Activated gamma-delta T cell (primary cell): ENCODE data around the gene CD96.
"Not testable (repeated sequence)": the region's sequence is repeated elsewhere in the genome, so short reads cannot be mapped to it uniquely, and the experiment has no call there.

Source experiments
- DNase-seq: peaks from one replicate; lab custom pipeline; 2025; lab: John Stamatoyannopoulos, UW
- total RNA-seq, 2 donors: gene quantifications; one replicate each; lab custom pipeline; 2026; lab: John Stamatoyannopoulos, UW

The CD96 gene
- total RNA-seq: 507 to 637 reads per million in 2 donors

DNA sequence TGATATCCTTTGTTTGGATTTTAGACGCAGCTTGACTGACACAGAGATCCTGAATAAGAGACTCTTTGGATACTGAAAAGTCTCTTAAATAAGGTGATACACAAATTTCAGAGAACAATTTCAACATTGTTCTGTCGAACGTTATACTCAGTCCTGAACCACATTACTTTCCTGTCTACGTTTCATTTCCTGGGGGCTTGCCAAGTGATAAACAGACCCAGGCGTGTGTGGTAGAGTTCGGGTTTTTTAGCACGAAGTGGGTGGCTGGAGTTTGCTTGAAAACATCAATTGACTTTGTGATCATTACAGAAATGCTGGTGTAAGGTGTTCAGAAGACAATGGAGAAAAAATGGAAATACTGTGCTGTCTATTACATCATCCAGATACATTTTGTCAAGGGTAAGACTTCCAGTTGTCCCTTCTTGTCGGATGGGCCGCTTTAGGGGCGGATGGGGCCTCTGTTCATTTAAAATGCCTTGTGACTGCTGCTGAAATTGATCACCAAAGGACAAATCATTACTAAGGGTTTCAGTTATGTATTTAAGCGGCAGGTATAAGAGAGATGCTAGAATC is at the start of gene CD96:
Gene CD96, plus strand, starts transcription at position 287 of the 573 bp plus-strand sequence. Its CDS starts 52 bp downstream, at position 339.
- DNase-seq: no peak

- no peak for DNase-seq
These were observed 48.7 kb upstream of the CD96 start for GRCh38 chr3:111493276-111493675.

DNA sequence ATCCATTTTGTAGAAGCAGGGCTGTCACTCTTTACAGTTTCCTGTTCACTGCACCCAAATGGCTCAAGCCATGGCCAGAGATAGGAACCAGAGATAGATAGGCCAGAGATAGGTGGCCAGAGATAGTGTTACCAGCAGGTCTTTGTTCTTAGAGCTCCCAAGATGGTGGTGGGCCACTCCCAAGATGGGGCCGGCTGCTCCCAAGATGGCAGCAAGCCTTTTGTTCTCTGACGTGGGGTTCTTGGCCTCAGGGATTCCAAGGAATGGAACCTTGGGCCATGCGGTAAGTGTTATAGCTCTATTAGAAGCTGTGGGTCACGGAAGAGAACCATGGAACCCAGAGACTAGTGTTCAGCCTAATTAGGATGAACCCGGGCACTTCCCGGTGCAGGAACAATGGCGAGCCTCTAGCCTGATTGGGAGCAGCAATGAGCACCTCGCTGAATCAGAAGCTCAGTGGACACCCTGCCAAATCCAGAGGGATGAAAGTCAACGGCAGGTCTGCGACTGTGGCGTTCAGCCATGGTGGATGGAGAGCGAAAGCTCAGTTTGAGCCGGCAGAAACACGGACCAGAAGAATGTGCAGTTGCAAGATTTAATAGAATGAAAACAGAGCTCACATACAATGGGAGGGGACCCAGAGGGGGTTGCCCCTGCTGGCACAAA is 45.0 kb upstream of the CD96 start:
- no peak for DNase-seq

GRCh38 chr3:111498022-111498421 is 44.0 kb upstream of the CD96 start:
- no peak for DNase-seq

DNA sequence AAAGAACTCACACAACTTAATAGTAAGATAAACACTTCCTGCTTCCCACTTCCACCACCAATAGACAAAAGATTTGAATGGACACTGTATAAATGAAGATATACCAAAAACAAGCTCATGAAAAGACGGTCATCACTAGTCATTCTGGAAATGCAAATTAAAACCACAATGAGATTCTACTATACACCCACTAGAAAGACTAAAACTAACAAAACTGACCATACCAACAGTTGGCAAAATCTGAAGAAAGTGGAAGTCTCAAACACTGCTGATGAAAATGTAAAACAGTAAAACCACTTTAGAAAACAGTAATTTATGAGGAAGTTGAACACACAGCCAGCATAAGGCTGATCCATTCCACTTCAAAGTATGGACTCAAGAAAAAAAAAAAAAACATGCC is 35.6 kb upstream of the CD96 start:
- DNase-seq: no peak

GRCh38 chr3:111509308-111509707 is 32.7 kb upstream of the CD96 start:
- no peak for DNase-seq

- no peak for DNase-seq
These were observed 24.2 kb upstream of the CD96 start for GRCh38 chr3:111517801-111518200.

DNA sequence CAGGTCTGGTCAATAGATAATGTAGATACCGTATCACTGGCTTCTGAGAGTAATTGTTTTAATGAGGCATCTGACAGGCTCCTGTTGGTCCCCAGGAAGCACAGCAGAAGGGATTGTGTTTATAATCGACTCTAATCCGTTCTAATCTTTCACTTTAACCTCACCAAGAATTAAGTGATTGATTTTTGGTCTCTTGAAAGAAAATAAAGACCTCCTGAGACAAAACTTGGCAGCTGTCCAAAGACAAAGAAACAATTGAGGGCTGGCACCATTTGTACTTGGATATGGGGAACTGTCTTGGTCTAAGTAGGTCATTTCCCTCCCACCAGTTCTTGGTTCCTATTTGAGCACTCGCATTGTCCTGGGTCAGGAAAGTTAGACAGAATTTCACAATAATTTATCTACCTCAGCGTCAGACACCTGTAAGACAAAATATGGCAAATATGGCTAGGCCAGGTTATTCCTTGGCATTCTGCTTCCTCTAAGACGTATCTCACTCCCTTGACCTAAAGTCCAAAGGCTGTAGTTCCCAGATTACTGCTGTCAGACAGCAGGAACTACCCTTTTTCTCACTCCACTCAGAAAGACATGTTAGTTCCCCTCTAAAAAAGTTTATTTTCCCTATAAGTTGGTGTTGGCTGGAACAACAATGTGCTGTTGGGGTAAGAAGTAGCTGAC is 22.7 kb upstream of the CD96 start:
- no peak for DNase-seq

DNA sequence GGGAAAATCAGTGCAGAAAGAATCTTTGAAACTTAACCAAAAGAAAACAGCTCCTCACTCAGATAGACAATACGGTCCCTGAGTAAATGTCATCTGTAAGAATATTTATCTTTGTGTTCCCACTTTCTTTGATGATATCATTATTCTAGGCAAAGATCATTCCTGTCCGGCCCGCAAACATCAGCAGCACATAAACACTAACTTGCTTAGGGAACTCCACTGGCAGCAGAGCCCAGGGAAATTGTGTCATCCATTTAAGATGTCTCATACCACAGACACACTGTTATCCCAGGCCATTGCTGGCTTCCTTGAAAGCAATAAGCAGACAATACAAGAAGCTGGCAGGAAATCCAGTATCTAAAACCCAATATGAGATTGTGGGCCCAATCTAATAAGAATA is 20.1 kb upstream of the CD96 start:
- DNase-seq: no peak

DNA sequence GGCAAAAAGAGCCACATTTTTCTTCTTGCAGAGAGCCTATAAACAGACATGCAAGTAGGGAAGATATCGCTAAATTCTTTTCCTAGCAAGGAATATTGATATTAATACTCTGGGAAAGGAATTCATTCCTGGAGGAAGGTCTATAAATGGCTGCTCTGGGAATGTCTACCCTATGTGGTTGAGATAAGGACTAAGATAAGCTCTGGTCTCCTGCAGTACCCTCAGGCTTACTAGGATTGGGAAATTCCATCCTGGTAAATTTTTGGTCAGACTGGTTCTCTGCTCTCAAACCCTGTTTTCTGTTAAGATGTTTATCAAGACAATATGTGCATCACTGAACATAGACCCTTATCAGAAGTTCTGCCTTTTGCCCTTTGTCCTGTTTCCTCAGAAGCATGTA is 17.5 kb upstream of the CD96 start:
- not testable (repeated sequence) for DNase-seq

DNA sequence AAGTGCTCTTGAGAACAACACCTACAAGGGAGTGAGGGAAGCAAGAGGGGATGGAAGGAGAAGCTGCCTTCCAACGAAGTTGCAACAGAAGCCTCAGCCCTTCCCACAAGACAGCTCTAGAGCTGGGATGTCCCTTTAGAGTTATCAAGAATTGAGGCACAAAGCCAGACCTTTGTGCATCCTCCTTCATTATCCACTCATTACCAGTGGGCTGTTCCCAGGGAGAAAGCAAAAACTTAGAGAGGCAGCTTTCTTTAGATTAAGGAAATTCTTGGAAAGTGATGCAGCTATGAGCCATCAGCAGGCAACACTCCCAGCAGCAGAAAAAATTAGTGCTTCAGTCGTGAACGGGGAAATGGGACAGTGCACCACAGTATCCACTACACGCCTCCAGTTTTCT is 10.6 kb upstream of the CD96 start:
- DNase-seq: no peak

DNA sequence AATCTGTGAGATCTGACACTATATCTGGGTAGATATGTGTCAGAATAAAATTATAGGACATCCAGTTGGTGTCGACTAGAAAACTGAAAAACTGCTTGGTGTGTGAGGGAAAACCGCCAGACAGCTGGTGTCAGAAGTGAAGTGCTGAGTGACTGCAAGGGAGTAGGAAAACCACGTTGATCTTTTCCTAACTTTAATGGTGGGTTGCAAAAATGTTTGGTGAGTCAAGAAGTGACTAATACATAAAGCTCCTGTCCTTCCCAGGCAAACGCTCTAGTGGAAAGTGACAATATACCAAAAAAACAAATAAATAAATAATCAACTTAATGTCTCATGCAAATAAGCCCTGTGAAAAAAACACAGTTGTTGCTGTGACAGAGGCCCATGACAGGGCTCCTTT is 7.3 kb upstream of the CD96 start:
- no peak for DNase-seq

DNA sequence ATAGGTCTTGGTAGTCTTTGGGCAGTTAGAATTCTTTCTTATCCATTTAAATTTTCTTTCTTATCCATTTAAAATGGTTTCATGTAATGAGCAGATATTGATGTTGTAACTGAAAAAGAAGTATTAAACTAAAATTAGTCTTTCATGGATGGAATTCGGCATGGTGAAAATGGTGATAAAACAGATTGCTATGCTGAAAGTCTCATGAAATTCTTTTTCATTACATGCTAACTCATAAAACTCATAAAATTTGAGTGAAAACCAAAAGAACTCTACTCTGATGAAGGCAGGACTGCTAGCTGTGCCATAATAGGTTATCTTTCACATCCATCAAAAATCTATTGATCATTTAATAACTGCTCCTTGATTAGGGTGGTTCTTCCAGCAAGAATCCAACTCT is 3.9 kb upstream of the CD96 start:
- no peak for DNase-seq

- no peak for DNase-seq
These were observed 3.3 kb upstream of the CD96 start for GRCh38 chr3:111538681-111539083.

DNA sequence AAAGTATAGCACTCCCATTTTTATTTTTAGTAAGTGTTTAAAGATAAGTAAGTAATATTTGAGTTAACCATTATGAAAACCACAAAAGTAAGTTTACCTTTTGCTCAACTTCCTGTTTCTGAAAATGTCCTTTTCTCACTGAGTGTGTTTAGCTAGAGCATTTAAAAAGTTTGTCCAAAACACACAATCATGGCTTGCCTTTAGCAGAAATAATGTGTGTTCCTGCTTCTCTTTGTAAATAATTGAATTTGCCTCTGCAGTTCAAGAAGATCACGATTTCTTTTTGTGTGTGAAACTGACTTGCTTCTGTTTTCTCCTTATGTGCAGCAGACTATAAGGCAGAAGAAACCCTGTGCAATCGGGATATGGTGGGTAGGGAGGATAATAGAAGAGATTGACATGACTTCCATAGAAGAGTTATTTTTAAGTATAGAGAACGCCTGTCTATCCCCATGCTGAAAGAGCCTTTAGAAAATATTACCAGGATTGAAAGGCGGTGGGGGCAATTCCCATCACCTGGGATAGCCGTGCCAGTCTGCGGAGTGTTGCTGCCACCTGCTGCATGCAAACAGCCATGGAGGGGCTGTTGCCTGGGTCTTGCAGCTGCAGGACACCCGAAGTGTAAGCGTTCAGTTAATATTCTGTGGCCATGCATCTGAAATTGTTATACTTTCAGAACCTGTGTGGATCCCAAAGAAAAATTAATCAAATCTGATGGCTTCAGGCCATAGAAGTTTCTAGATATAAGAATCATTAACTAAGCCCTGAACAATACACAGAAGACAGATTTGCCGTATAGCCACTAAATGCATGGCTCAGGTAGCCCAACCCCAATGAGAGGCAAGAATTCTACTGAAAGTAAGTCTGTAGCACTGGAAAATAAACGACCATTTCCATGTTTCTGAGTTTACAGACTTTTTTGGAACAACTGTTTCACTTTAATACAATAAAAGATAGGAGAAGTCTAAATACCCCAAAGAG is 2.4 kb upstream of the CD96 start:
- no peak for DNase-seq

- DNase-seq: no peak
These were observed 606 bp upstream of the CD96 start for GRCh38 chr3:111541391-111541790.

GRCh38 chr3:111542611-111543300 is 759 bp downstream of the CD96 start:
- no peak for DNase-seq

DNA sequence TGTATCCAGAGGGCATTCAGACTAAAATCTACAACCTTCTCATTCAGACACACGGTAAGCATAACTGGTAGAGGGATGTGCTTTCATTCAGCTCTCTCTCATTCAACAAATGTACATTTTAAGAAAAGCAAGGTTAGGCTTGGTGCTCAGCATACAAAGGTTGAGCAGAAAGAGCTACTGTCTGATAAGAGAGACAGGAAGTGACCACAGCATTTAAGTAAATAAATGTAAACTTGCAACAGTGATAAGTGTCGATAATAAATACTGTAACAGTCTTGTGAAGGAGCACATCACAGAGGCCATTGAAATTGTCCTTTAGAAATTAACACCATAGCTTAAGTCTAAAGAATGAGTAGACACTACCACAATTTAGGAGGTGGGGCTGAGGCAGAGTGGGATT is 3.4 kb downstream of the CD96 start:
- no peak for DNase-seq

- DNase-seq: no peak
These were observed 5.6 kb downstream of the CD96 start for GRCh38 chr3:111547631-111548030.

DNA sequence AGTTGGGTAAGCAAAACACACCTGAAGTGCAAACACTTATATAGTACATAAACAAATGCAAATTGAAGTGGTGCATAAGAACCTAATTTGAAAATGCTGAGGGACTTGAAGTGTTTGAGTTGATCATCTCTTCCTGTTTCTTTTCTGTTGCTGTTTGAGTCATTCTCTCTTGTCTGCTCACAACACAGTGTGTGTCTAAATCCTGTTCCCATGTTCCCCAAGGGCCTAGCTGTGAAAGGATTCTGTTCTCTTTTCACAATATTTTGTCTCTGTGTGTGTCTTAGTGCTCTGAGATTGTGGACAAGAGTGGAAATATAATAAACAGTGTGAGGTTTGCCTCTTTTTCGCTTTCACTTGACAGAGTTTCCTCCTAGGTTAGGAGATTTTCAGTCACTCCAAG is 6.1 kb downstream of the CD96 start:
- no peak for DNase-seq

DNA sequence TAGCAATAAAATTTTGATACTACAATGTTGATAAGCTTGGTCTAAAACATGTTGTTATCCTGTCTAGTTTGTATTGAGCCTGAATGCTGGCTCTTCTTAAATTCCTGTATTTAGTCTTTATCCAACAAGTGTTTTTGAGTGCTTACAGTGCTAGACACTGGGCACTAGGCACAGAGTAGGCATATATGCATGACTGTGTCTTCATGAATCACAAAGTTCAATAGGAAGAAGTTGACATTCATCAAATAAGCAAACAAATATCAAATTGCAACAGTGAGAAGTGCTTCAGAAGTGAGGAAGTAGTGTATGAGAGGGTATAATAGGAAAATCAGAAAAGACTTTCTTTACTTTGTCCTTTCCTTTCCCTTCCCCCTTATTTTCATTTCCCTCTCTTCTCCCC is 6.8 kb downstream of the CD96 start:
- DNase-seq: no peak

GRCh38 chr3:111561902-111562301 is 19.9 kb downstream of the CD96 start:
- DNase-seq: not testable (repeated sequence)
